ENCODE measurements around the gene PER2.
"Not testable (repeated sequence)": the region's sequence is repeated elsewhere in the genome, so short reads cannot be mapped to it uniquely, and the experiment has no call there.

The PER2 gene

DNA sequence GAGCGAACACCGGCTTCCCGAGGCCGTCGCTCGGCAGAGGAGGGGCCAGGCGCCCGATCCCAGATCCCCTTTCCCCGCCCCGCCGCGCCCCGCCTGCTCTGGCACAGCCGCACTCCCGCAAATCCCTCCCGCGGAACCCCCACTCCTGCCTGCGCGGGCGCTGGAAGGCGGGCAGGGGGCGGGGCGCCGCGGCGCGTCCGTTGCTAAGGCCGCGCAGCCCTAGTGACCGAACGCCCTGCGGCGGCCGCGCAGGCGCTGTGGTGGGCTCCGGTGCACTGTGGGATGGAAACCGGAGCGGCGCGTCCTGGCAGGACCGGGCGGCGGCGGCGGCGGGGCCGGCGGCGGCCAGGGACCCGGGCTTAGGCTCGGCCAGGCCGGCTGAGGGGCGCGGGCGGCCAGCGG is 31.8 kb upstream of the PER2 start, which contains the start of gene TRAF3IP1:
Gene TRAF3IP1, plus strand, starts transcription at position 273 of the 402 bp plus-strand sequence. CDS start 145 bp downstream, outside the sequence.
- TF ChIP-seq, protein P1, sequence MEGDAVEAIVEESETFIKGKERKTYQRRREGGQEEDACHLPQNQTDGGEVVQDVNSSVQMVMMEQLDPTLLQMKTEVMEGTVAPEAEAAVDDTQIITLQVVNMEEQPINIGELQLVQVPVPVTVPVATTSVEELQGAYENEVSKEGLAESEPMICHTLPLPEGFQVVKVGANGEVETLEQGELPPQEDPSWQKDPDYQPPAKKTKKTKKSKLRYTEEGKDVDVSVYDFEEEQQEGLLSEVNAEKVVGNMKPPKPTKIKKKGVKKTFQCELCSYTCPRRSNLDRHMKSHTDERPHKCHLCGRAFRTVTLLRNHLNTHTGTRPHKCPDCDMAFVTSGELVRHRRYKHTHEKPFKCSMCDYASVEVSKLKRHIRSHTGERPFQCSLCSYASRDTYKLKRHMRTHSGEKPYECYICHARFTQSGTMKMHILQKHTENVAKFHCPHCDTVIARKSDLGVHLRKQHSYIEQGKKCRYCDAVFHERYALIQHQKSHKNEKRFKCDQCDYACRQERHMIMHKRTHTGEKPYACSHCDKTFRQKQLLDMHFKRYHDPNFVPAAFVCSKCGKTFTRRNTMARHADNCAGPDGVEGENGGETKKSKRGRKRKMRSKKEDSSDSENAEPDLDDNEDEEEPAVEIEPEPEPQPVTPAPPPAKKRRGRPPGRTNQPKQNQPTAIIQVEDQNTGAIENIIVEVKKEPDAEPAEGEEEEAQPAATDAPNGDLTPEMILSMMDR (IDR thresholded peaks at IDR 0.05; ENCODE audit: low read depth, low read length), result no peak

GRCh38 chr2:238315031-238315595 is 26.7 kb upstream of the PER2 start:
- TF ChIP-seq, protein P1 (IDR thresholded peaks at IDR 0.05; ENCODE audit: low read depth, low read length), result no peak
- no peak overlapping the region for H3K4me3 ChIP-seq (ENCODE audit: low read depth, low read length)

More for the DNA sequence above, 31.8 kb upstream of the PER2 start, which contains the start of gene TRAF3IP1:
- peak within 1 kb of the TSS; percentile 70 for H3K4me3 ChIP-seq (ENCODE audit: low read depth, low read length)

DNA sequence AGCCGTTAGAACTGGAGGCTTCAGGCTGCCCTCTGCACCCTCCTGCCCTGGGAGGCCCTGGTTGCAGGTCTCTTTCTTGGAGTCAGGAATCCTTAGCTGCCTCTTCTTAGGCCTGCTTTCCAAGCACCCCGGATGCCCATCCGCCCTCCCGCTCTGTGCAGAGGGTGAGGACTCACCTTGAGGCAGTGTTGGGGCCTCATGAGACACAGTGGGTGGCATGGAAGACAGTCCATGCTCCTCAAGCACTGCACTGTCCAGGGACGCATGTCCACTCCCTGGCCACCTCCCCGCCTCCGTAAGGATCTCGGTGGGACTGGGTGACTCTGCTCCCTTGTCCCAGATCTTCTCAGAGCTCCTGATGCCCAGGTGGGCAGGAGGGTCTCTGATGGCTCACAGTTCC is 26.2 kb upstream of the PER2 start:
- TF ChIP-seq, protein P1 (IDR thresholded peaks at IDR 0.05; ENCODE audit: low read depth, low read length), result no peak
- no peak overlapping the region for H3K4me3 ChIP-seq (ENCODE audit: low read depth, low read length)

GRCh38 chr2:238313991-238314350 is 25.6 kb upstream of the PER2 start:
- H3K4me3 ChIP-seq (ENCODE audit: low read depth, low read length), result no peak overlapping the region
- TF ChIP-seq, protein P1 (IDR thresholded peaks at IDR 0.05; ENCODE audit: low read depth, low read length), result no peak

- H3K4me3 ChIP-seq (ENCODE audit: low read depth, low read length), result no peak overlapping the region
- TF ChIP-seq, protein P1 (IDR thresholded peaks at IDR 0.05; ENCODE audit: low read depth, low read length), result no peak
Measured at GRCh38 chr2:238313289-238313990, 25.0 kb upstream of the PER2 start.

DNA sequence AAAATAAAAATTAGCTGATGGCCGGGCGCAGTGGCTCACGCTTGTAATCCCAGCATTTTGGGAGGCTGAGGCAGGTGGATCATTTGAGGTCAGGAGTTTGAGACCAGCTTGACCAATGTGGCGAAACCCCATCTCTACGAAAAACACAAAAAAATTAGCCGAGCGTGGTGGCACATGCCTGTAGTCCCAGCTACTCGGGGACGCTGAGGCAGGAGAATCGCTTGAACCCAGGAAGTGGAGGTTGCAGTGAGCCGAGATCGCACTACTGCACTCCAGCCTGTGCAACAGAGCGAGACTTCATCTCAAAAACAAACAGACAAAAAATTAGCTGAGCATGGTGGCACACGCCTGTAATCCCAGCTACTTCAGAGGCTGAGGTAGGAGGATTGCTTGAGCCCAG is 22.3 kb upstream of the PER2 start:
- not testable (repeated sequence) for H3K4me3 ChIP-seq (ENCODE audit: low read depth, low read length)

DNA sequence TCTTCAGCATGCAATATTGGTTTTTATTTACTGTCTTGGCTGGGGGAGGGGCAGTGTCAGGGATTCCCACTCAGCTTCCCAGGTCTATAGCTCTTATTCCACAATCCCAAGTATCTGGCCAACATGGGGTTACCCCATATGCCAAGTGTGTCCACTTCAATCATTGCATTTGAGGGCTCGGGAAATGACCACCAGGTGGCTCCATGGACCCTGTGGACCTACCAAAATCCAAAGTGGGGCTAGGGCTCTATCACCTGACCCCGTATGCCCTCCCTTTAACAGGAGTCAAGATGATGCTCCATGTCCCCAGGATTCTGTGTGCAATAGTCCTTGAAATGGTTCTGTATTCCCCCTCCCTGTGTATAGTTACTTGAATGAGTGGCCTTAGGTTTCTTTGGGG is 19.8 kb upstream of the PER2 start:
- no peak overlapping the region for H3K4me3 ChIP-seq (ENCODE audit: low read depth, low read length)
- TF ChIP-seq, protein P1 (IDR thresholded peaks at IDR 0.05; ENCODE audit: low read depth, low read length), result no peak
